ENCODE data around the gene SLC2A10.

DNA sequence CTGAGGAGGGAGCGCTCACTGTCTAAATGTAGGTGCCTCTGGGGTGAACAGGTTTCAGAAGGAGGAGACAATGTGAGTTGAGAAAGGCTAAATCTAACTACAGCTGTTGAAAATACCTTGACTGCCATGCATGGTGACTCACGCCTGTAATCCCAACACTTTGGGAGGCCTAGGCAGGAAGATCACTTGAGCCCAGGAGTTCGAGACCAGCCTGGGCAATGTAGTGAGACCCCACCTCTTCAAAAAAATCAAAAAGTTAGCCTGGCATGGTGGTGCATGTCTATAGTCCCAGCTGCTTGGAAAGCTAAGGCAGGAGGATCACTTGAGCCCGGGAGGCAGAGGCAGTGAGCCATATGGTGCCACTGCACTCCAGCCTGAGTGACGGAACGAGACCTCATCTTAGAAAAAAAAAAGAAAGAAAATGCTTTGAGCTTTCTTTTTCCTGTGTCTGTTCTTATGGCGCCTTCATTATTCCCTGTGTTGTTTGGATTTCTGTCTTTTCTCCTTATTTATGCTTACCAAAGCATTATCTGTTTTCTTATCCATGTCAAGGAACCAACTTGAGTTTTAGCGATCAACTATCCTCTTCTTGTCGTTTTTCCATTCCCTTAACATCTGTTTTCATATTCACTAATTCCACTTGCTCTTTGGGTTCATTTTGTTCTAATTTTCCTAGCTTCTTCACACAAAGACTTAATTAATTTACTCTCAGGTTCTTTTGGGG, 8.5 kb downstream of the SLC2A10 start:
- TF ChIP-seq, protein P1, sequence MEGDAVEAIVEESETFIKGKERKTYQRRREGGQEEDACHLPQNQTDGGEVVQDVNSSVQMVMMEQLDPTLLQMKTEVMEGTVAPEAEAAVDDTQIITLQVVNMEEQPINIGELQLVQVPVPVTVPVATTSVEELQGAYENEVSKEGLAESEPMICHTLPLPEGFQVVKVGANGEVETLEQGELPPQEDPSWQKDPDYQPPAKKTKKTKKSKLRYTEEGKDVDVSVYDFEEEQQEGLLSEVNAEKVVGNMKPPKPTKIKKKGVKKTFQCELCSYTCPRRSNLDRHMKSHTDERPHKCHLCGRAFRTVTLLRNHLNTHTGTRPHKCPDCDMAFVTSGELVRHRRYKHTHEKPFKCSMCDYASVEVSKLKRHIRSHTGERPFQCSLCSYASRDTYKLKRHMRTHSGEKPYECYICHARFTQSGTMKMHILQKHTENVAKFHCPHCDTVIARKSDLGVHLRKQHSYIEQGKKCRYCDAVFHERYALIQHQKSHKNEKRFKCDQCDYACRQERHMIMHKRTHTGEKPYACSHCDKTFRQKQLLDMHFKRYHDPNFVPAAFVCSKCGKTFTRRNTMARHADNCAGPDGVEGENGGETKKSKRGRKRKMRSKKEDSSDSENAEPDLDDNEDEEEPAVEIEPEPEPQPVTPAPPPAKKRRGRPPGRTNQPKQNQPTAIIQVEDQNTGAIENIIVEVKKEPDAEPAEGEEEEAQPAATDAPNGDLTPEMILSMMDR (optimal IDR thresholded peaks at IDR 0.05 in 1 of 3, IDR thresholded peaks at IDR 0.05 in 1 of 3, conservative IDR thresholded peaks at IDR 0.05 in 1 of 3; ENCODE audit: extremely low read depth in 1 of 3, insufficient read depth in 2 of 3, low read length in 3 of 3), result no peak
- no peak for TF ChIP-seq EZH2 (IDR thresholded peaks at IDR 0.05; ENCODE audit: low read length)

All from keratinocyte (primary cell).